BLaER1 (cell line): ENCODE data around the gene CDT1.
A peak's percentile ranks its signal among the peaks of the same experiment; 100 is the strongest.
"Not testable (repeated sequence)": the region's sequence is repeated elsewhere in the genome, so short reads cannot be mapped to it uniquely, and the experiment has no call there.

Source experiments
- H3K27ac ChIP-seq: shearing (Covaris generic); formaldehyde crosslinking; 2 replicates; pipeline ENCODE4 v1.8.1; 2022
- H3K27me3 ChIP-seq: shearing (Covaris generic); formaldehyde crosslinking; 2 replicates; pipeline ENCODE4 v1.8.1; 2022
- H3K36me3 ChIP-seq: shearing (Covaris generic); formaldehyde crosslinking; 2 replicates; pipeline ENCODE4 v1.8.1; 2022
- H3K4me1 ChIP-seq: shearing (Covaris generic); formaldehyde crosslinking; 2 replicates; pipeline ENCODE4 v1.8.1; 2022
- H3K4me2 ChIP-seq: shearing (Covaris generic); formaldehyde crosslinking; 2 replicates; pipeline ENCODE4 v1.8.1; 2022
- H3K4me3 ChIP-seq: shearing (Covaris generic); formaldehyde crosslinking; 2 replicates; pipeline ENCODE4 v1.8.1; 2022
- H3K9ac ChIP-seq: shearing (Covaris generic); formaldehyde crosslinking; 2 replicates; pipeline ENCODE4 v1.8.1; 2022
- H3K9me3 ChIP-seq: shearing (Covaris generic); formaldehyde crosslinking; 2 replicates; pipeline ENCODE4 v1.8.1; 2022
- H4K20me1 ChIP-seq: shearing (Covaris generic); formaldehyde crosslinking; 2 replicates; pipeline ENCODE4 v1.8.1; 2022
- Cebpa-rat ChIP-seq: shearing (Covaris generic); IDR thresholded peaks from 2 replicates; pipeline ENCODE4 v1.8.1; 2022

Gene CDT1

DNA sequence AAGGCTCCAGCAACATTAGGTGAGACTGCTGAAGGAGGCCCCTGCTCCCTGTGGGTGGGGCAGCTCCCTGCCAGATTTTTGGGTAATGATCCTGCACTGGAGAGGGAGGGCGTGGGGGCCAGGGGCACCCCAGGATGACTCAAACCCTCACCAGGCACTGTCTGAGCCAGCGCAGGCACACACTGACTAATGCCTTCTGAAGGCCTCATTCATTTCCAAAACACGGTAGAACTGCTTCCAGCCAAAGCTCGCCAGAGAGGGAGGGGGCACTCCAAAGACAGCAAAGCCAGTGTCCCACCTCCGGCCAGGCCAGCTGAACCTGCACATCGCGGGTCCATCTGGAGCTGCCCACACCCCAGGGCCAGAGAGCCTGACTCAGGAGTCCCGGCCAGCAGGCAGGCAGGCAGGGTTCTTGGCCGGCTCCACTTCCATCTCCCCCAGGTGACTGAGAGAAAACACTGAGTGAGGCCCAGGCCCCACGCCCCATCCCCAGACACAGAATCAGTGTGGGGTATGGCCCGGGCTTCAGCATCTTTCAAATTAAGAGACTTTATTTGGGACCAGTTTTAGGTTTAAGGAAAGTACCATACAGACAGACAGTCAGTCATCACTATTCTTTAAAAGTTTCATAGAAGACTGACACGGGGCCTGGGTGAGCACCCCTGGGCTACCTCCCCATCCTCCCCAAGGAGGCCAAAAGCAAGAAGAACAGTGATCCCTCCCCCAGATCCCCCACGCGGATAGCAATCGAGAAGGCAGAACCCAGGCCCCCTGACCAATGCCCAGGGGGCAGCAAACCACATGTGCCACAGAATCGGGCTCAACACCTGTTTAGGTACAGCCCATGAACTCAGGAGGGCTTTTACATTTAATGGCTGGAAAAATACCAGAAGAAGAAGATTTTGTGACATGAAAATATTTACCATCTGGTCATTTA is 20.9 kb upstream of the CDT1 start:
- Histone ChIP-seq H3K9me3 (no peaks in the 10 kb centered on the region), H3K4me1 (peaks cover 87% of the 10 kb centered on the region), H3K4me2 (peak overlapping the region; percentile 95), H3K27me3 (no peaks in the 10 kb centered on the region), H4K20me1 (peaks cover 67% of the 10 kb centered on the region), H3K9ac (peak overlapping the region; percentile 97), H3K4me3 (peak overlapping the region; percentile 87), H3K36me3 (no peaks in the 10 kb centered on the region), H3K27ac (peak overlapping the region; percentile 97)
- no peak for TF ChIP-seq Cebpa-rat

- H3K27me3 ChIP-seq = no peaks in the 10 kb centered on the region
- H3K27ac ChIP-seq = peak overlapping the region; percentile 97
- H4K20me1 ChIP-seq = peaks cover 59% of the 10 kb centered on the region
- H3K9me3 ChIP-seq = no peaks in the 10 kb centered on the region
- no peaks in the 10 kb centered on the region for H3K36me3 ChIP-seq
- peak overlapping the region; percentile 95 for H3K4me2 ChIP-seq
- peak overlapping the region; percentile 87 for H3K4me3 ChIP-seq
- peak overlapping the region; percentile 97 for H3K9ac ChIP-seq
- TF ChIP-seq Cebpa-rat = no peak
- H3K4me1 ChIP-seq = peaks cover 87% of the 10 kb centered on the region
These were observed 20.1 kb upstream of the CDT1 start for GRCh38 chr16:88783391-88784073.

GRCh38 chr16:88784074-88784855 is 19.3 kb upstream of the CDT1 start:
- H3K4me2 ChIP-seq = peak overlapping the region; percentile 95
- H3K9ac ChIP-seq = peak overlapping the region; percentile 97
- H3K27ac ChIP-seq = peak overlapping the region; percentile 97
- H4K20me1 ChIP-seq = peaks cover 51% of the 10 kb centered on the region
- no peaks in the 10 kb centered on the region for H3K36me3 ChIP-seq
- H3K9me3 ChIP-seq = no peaks in the 10 kb centered on the region
- no peaks in the 10 kb centered on the region for H3K27me3 ChIP-seq
- peaks cover 87% of the 10 kb centered on the region for H3K4me1 ChIP-seq
- peak overlapping the region; percentile 87 for H3K4me3 ChIP-seq
- no peak for TF ChIP-seq Cebpa-rat

DNA sequence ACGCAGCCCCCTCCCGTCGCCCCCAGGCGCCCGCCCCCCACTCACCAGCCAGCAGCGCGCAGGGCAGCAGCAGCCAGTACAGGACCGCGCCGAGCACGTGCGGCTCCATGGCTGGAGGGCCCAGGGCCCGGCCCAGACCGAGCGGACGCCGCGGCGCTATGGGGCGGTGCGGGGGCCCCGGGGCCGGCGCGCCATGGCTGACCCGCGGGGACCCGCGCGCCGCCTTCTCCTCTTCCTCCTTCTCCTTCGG is 18.8 kb upstream of the CDT1 start:
- Histone ChIP-seq H3K27ac (peak overlapping the region; percentile 97), H3K9me3 (no peaks in the 10 kb centered on the region), H3K4me1 (peaks cover 87% of the 10 kb centered on the region), H3K4me2 (peak overlapping the region; percentile 95), H3K4me3 (peak overlapping the region; percentile 87), H3K36me3 (no peaks in the 10 kb centered on the region), H3K9ac (peak overlapping the region; percentile 97), H4K20me1 (peaks cover 46% of the 10 kb centered on the region), H3K27me3 (no peaks in the 10 kb centered on the region)
- TF ChIP-seq Cebpa-rat = no peak

GRCh38 chr16:88785106-88785924 is 18.3 kb upstream of the CDT1 start, which contains the start of gene PIEZO1:
Gene PIEZO1 (minus strand): TSS chr16:88785220. CDS start chr16:88784964, 256 bp downstream.
- Histone ChIP-seq H3K9me3 (no peaks in the 10 kb centered on the region), H3K4me1 (peaks cover 87% of the 10 kb centered on the region), H3K36me3 (no peaks in the 10 kb centered on the region), H3K4me3 (peak within 1 kb of the TSS; percentile 87), H3K4me2 (peak within 1 kb of the TSS; percentile 95), H3K27me3 (no peaks in the 10 kb centered on the region), H3K9ac (peak within 1 kb of the TSS; percentile 97), H3K27ac (peak within 1 kb of the TSS; percentile 97), H4K20me1 (peaks cover 41% of the 10 kb centered on the region)
- TF ChIP-seq Cebpa-rat = no peak

- H3K27ac ChIP-seq = no peak overlapping the region
- TF ChIP-seq Cebpa-rat = no peak
These were observed 15.8 kb upstream of the CDT1 start for GRCh38 chr16:88787579-88788314.

GRCh38 chr16:88788749-88789148 is 14.8 kb upstream of the CDT1 start:
- H3K9me3 ChIP-seq, H4K20me1 ChIP-seq, H3K36me3 ChIP-seq, H3K27me3 ChIP-seq, H3K9ac ChIP-seq, H3K4me3 ChIP-seq: not testable (repeated sequence)
- H3K4me2 ChIP-seq = peak overlapping the region; percentile 99
- H3K27ac ChIP-seq = peak overlapping the region; percentile 86; the same call in 1 of the 2 replicates
- H3K4me1 ChIP-seq = peaks cover 85% of the 10 kb centered on the region

More at GRCh38 chr16:88787579-88788314, 15.8 kb upstream of the CDT1 start:
- H3K4me3 ChIP-seq = no peak overlapping the region
- no peak overlapping the region for H3K4me2 ChIP-seq
- H3K9ac ChIP-seq = no peak overlapping the region
- H3K36me3 ChIP-seq = no peaks in the 10 kb centered on the region
- H3K9me3 ChIP-seq = no peaks in the 10 kb centered on the region
- H4K20me1 ChIP-seq = peaks cover 17% of the 10 kb centered on the region
- H3K4me1 ChIP-seq = peaks cover 85% of the 10 kb centered on the region
- no peaks in the 10 kb centered on the region for H3K27me3 ChIP-seq

- H3K9ac ChIP-seq = peak overlapping the region; percentile 75
- no peaks in the 10 kb centered on the region for H3K27me3 ChIP-seq
- peak overlapping the region; percentile 99 for H3K4me2 ChIP-seq
- no peak overlapping the region for H3K4me3 ChIP-seq
- TF ChIP-seq Cebpa-rat = no peak
- no peaks in the 10 kb centered on the region for H3K9me3 ChIP-seq
- H4K20me1 ChIP-seq = no peaks in the 10 kb centered on the region
- peak overlapping the region; percentile 86 for H3K27ac ChIP-seq
- H3K36me3 ChIP-seq = no peaks in the 10 kb centered on the region
- H3K4me1 ChIP-seq = peaks cover 89% of the 10 kb centered on the region
These were observed 14.0 kb upstream of the CDT1 start for GRCh38 chr16:88789594-88789993.
